ENCODE measurements around the gene BET1. TPM values are rescaled to one million over a fixed set of nuclear protein-coding genes. Genes with fewer than 3 reads are reported as not detected.

The BET1 gene
- total RNA-seq, 1 experiment from 2014 or later = 60.7 TPM

DNA sequence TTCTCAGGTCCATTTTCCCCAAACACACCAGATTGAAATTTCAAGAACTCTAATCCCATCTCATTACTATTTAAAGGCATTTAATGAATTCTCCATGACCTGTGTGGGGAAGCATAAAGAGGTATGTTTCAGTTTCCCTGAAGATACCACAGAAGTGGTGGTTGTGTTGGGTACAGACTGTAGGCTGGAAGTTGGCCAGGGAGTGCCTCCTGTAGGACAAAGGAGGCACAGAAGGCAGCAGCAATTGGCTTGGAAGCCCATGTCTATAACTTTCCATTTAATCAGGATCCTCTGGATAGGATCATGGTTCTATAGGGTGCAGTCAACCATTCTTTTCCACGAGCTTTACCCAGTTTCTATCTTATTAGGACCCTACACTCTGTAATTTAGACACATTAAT, 8.6 kb upstream of the BET1 start:
- no peak for DNase-seq (ENCODE audit: low read depth)

DNA sequence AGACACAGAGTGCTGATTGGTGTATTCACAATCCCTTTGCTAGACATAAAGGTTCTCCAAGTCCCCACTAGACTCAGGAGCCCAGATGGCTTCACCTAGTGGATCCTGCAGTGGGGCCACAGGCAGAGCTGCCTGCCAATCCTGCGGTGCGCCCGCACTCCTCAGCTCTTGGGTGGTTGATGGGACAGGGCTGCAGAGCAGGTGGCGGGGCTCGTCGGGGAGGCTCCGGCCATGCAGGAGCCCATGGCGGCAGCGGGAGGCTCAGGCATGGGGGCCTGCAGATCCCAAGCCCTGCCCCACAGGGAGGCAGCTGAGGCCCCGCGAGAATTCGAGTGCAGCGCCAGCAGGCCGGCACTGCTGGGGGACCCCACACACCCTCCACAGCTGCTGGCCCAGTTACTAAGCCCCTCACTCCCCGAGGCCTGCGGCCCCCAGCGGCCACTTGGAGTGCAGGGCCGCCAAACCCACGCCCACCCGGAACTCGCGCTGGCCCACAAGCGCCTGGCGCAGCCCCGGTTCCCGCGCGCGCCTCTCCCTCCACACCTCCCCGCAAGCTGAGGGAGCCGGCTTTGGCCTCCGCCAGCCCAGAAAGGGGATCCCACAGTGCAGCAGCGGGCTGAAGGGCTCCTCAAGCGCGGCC, 7.7 kb upstream of the BET1 start:
- no peak for DNase-seq (ENCODE audit: low read depth)

DNA sequence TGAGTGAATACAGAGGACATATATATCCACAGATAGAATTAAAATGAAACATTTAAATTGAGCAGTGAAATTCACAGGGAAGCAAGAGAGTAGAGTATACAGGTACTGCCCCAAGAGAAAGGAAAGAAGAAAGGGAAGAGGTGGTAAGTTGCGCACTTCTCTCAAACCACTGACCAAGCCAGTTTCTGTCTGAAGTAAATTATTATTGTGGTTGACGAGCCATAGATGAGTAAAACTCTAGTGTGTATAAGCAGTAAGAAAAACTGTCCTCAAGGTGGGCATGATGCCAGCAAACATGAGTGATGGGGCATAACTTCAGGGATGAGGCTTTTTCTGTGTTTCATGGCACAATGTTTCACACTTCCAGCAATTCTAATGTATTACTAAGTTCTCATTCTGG, 4.4 kb upstream of the BET1 start:
- peak; percentile 69 for DNase-seq (ENCODE audit: low read depth)

DNA sequence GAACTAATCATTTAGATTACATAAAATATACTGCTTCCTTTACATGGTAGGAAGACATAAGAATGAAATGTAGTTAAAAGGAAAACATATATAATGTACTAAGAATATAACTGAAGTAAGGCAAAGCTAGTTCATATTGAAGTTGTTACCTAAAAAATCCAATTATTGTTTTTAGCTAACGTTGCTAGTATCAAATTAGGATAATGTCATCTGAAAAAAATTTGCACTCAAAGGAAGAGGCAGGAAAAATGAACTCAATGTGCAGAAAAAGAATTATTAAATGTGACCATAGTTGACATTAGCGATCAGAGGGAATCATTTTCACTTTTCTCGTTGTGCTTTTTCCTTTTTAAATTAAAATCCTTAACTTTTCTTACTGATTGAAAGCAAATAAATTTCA, 1.6 kb upstream of the BET1 start:
- DNase-seq (ENCODE audit: low read depth) = no peak

DNA sequence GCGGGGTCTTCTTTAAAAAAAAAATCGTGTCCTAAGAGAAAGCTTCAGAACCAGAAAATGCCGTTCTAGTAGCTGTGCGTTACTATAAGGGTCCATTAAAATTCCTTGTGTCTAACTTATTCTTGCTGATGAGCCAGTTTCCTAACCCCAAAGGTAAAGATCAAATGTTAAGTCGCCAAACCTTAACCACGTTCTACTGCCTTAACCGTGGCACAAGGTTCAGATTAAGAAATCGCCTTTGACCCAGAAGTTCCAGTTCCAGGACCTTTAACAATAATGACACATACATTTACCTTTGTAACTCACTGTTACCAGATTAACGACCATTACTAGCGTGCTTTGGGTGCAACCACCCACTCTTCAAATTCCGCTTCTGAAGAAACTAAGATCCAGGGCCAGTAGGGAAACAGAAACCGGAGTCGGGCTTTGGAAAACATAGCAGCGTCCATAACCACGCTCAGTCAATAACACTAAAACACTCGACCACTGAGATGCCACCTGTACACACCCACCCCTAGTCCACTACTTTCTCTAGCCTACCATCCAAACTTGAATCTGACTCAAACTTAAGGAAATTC, 620 bp downstream of the BET1 start:
- peak; percentile 16 for DNase-seq (ENCODE audit: low read depth)

DNA sequence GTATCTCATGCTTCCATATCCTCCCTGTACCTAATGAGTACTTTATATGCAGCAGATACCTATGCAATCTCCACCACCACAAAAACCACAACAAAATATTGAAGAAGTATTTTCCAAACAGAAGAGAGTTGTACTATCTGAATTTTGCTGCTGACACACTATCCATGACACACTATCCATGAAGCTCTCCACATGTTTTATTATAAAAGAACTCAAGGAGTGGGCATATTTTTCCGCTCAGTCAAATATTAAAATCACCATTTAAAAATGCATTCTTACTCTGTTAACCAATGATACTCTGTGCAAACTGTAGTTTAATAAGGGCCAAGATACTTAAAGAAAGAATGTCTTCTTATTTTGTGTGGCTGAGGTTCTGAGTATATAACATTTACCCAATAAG, 2.8 kb downstream of the BET1 start:
- DNase-seq (ENCODE audit: low read depth) = no peak

DNA sequence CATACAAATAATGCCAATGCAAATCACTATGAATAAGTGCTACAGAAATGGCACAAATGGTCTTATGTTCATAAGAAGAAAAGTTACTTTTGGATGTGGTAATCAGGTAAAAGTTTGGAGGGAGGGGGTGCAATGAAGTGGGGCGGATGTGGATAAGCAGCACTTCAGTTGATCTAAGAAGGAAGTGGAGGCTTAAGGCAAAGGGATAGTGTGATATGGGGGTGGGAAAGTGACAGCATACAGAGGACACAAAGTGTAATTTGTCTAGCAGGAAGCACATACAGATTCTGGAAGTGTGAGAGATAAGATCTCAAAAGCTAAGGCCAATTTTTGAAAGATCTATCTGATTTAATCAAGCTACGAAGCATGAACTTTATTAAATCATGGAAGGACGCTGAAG, 6.3 kb downstream of the BET1 start:
- no peak for DNase-seq (ENCODE audit: low read depth)

DNA sequence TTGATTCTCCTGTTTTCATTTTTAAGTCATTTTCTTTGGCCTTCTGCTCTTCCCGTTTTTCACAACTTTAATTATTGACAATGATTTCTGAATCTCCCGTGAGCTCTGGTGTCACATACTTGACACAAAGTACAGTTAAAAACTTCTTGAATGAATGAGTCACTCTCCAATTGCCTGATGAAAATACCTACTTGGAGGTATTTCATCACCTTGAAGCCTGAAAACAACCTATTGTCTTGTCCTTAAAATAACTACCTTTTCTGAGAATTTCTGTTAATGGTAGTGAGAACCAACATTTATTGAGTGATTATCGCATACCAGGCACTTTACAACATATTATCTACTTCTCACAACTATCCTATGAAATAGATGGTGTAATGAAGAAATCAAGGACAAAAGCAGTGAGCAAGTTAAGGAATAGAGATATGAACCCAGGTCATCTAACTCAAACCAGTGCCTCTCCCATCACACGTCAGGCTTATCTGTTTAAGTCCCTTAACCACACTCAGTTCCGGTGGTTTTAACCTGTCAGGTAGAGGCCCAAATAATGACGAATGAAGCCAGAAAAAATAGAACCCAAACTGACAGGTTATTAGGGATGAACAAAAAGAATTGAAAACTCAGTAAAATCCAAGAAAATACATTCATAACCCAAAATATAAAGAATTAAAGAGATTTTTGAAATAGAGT, 11.6 kb downstream of the BET1 start:
- no peak for DNase-seq (ENCODE audit: low read depth)

DNA sequence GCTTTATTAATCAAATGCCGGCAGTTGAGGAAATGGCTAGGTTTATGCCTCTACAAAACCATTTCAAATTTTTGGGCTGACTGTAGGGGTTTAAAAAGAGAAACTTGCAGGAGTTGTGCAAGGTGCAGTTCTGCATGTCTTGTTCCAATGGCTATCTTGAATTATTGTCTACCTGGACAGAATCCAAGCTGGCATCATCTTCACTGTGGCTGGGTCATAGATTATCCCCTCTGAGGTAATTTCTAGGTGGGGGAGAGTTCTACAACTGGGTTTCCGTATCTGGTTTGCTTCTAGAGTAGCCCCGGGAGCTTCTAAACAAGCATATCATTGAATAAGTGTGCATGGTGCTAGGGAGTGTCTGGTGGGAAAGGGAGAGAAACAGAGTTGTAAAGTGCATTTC, 16.9 kb downstream of the BET1 start:
- DNase-seq (ENCODE audit: low read depth) = no peak

DNA sequence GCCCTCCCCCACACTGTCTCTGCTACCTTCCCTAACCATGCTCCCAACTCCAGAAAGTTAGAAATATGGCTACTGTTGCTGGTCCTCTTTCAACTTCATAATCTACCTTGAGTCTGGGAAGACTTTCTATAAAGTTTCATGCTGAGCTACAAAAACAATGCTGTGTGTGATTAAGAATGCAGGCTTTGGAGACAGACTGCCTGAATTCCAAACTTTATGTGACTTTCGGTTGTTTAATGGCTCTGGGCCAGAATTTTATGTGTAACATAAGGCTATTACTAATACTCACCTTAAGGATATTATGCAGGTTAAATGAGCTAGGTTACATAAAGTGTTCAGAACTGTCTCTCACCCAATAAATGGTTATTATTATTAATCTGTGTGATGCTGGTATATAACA, 19.1 kb downstream of the BET1 start:
- DNase-seq (ENCODE audit: low read depth) = no peak

DNA sequence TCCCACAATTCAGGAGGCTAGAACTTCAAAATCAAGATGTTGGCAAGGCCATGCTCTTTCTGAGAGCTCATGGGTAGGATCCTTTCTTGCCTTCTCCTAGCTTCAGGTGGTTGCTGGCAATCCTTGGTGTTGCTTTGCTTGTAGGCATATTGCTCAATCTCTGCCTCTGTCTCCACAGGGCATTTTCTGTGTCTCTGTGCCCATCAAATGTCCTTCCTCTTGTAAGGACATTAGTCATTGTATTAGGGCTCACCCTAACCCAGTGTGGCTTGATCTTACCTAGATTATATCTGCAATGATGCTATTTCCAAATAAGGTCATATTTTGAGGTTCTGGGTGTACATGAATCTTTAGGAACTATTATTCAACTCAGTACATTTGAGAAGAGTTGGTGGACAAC, 20.1 kb downstream of the BET1 start:
- DNase-seq (ENCODE audit: low read depth) = no peak

DNA sequence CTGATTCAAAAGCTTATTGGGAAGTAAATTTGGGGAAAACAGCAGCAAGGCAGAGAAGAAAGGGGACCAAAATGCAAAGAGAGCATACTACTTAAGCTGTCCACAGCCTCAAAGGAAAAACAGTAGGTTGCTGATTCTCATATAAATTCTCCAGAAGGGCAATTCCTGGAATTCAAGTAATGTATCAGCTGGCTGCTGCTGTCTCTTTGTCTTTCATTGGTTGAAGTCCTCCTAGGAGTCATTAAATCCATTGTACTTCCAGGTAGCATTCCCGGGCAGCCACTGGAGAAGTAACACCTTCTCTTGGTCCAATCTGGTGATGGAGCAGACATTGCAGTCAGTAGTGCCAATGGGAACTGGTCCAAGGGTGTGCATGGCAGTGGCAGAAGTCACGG, 22.7 kb downstream of the BET1 start:
- no peak for DNase-seq (ENCODE audit: low read depth)

DNA sequence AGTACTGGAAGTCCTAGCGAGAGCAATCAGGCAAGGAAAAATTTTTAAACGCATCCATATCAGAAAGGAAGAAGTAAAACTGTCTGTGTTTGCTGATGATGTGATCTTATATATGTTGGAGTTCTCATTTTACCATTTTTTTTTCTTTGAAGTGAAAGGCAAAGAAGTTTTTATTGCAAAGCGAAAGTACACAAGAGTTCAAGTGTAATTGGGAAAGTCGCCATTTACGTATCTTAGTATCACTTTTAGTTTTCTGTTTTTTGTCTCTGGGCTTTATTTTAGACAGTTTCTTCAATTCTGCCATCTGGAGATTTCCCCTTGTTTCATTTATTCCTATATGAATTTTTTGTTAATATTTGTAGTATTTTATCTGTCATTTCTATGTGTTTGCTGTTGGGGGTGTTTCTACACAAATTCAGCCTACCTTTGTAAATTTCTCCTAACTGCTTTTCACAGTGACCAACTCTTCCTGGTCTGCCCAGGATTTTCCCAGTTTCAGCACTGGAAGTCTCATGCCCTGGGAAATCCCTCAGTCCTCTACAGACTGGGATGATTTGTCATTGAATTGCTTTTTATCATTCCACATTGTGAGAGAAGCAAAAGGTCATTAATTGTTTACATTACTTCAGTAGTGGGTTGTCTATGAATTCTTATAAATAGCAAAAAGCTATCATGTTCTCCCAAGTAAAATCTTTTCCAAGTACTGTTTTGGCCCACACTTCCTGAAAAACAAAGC, 23.2 kb downstream of the BET1 start:
- no peak for DNase-seq (ENCODE audit: low read depth)

DNA sequence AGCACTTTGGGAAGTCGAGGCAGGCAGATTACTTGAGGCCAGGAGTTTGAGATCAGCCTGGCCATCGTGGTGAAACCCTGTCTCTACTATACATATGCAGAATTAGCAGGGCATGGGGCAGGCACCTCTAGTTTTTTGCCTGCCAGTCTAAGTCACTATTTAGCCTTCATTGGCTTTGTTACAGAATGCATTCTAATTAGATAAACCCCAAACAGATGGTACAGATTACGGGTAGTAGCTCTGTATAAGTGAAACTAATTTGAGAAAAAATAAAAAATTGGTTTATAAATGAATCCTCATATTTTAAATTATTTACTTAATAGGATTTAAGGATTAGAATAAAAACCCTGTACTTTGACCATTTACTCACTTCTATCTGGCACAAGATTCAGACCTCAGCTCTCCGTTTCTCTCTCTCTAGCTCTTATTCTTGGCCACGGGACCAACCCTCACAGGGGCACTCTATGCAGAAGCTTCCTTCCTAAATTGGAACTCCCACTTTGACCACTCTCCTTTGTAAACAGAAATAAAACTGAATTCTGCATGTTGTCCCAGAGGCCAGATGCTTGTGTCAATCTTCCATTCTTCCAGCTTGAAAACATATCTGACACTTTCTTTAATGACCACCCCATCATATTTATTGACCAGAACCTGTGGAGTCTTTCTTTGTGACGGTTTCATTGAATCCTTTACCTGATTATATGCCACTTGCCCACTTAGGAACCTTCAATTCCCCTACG, 26.8 kb downstream of the BET1 start:
- DNase-seq (ENCODE audit: low read depth) = peak; percentile 28

DNA sequence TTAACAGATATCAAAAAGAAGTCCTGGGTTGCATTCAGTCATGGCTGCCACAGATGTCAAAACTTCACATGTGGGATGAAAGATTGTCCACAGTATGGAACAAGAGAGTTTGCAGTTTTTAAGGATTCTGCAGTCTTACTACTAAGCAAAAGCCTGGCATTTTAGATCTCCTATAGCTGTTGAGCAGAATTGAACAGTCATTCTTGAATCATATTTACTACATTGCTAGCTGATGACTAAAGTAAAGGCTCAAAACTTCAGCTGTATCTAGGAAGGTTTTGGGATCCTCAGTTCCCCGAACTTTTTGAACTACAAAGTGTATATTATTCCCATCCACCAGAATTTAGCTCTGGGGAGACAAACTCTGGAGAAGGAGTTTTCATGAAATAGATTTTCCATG, 31.0 kb downstream of the BET1 start:
- peak; percentile 42 for DNase-seq (ENCODE audit: low read depth)

DNA sequence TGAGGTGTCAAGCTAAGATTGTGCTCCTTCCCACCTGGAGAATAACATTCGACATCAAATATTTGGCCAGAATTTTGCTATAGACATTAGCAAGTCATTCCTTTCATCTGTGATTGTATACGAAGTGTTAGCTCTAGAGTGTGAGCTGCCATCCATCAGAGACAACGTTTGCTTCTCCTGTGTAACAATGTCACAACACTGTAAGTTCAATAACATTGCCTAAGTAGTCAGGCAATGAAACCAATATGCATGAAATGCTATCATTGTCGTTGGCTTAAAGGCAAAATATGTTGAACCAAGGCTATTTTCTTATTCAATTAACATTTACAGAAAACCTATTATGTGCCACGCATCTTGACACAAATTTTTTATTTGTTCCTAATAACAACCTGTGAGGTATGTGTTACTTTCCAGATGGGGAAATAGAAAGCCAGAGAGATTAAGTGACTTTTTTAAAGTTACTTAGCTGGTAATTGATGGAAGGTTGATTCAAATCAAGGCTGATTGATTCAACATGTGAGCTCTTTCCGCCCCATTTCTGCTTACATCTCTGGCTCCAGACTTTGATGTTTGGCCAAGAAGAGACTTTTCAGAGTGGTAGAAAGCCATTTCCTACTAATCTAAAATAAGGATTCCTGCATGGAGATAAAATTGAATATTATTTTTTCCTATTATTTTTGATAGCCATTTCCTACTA, 32.0 kb downstream of the BET1 start:
- DNase-seq (ENCODE audit: low read depth) = no peak

DNA sequence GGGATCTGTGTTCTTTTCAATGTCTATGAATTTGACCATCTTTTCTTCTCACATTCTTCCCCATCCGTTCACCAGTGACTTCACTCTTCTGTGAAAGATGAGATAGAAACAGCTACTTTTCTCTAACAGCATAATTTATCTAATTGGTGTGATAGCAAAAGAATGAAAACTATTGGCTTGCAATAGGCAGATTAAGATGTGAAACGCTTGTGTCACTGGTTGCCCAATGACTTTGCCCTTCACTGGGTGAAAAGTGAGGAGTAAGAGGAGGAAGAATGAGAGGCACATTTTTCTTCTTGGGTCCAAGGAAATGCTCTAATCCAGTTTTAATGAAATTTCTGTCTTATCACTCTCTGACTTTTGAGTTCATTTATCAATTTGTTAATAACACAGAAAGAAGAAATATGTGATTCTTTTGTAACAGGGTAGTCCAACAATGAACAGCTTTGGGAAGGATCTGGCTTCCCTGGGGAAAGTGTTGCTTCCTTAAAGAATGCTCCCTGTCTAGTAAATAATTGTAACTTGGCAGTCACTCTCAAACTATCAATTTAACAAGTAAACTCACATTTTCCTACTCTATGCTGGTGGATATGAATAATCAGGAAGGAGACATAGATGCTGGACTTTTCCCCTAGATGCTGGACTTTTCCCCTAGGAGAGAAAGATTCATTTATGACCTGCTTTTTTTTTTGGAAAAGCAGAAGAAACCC, 35.1 kb downstream of the BET1 start:
- DNase-seq (ENCODE audit: low read depth) = no peak

DNA sequence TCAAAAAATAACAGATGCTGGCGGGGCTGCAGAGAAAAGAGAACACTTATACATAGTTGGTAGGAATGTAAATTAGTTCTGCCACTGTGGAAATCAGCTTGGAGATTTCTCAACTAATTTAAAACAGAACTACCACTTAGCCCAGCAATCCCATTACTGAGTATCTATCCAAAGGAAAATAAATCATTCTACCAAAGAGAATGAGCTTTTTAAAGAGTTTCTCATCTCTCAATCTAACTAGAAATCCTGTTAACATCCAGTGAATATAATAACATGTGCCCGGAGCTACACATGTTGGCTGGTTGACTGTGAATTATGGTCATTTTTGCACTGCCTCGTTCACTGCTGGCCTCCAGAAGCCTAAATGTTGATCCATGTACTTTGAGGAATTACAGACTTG, 39.3 kb downstream of the BET1 start:
- no peak for DNase-seq (ENCODE audit: low read depth)

DNA sequence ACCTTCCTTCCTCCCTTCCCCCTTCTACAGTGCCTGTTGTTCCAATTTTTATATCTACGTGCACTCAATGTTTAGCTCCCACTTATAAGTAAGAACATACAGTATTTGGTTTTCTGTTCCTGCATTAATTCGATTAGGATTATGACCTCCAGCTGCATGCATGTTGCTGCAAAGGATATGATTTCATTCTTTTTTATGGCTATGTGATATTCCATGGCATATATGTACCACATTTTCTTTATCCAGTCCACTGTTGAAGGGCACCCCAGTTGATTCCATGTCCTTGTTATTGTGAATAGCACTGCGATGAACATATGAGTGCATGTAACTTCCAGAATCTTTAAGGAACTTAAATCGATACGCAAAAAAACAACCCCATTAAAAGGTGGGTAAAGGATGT, 39.9 kb downstream of the BET1 start:
- DNase-seq (ENCODE audit: low read depth) = no peak

DNA sequence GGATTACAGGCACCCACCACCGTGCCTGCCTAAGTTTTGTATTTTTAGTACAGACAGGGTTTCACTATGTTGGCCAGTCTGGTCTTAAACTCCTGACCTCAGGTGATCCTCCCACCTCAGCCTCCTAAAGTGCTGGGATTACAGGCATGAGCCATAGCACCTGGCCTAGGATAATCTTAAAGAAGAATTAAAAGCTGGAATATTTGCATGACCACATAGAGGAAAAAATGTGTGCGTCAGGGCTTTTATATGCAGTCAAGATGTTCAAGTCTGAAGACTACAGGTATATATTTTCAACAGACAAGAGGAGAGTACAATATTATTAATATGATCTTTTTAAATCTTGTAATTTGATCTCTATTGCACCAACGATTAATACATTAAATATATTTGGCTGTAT, 43.2 kb downstream of the BET1 start:
- no peak for DNase-seq (ENCODE audit: low read depth)

DNA sequence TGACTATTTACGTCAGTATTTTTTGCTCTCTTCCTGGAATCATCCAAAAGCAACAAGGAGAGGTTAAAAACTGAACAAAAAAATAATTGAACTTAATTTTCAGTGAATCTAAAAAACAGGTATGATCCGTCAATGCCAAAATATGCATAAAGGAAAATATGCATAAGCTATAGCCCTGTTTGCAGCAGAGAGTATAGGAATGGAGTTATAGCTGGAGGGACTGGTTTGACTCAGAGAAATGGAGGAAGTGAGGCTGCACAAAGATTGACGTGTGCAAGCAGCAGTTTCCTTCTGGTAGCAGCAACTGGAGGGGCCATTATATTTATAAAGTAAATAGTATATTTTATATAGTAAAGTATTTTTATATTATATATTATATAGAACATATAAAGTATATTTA, 45.5 kb downstream of the BET1 start:
- no peak for DNase-seq (ENCODE audit: low read depth)
